Neural progenitor cell (in vitro differentiated cells): ENCODE data around the gene PRR23E. TPM values are rescaled to one million over a fixed set of nuclear protein-coding genes. Genes with fewer than 3 reads are reported as not detected.

ENCODE experiments used
- DNase-seq: peaks from one replicate; pipeline ENCODE4 v3.0.0-alpha.2; 2016; ENCODE audit warnings: low spot score
- H2AFZ ChIP-seq: fragments of 200-600 bp; sonication (generic); replicated peaks from 2 replicates; pipeline ENCODE4 v1.6.1; 2016; ENCODE audit warnings: antibody characterized with exemption
- H3F3A ChIP-seq: fragments of 200-600 bp; sonication (generic); 2 replicates; pipeline ENCODE4 v1.6.1; 2016; ENCODE audit warnings: antibody characterized with exemption, low read depth
- H3K27ac ChIP-seq: fragments of 200-600 bp; sonication (generic); 2 replicates; pipeline ENCODE4 v1.5.1; 2016; ENCODE audit warnings: mild to moderate bottlenecking
- H3K27me3 ChIP-seq: fragments of 200-600 bp; sonication (generic); 2 replicates; pipeline ENCODE4 v1.6.1; 2016; ENCODE audit warnings: mild to moderate bottlenecking, moderate library complexity
- H3K36me3 ChIP-seq: fragments of 200-600 bp; sonication (generic); 2 replicates; pipeline ENCODE4 v1.5.1; 2016
- H3K4me1 ChIP-seq: fragments of 200-600 bp; sonication (generic); 2 replicates; pipeline ENCODE4 v1.6.1; 2016; ENCODE audit warnings: mixed run types
- H3K4me2 ChIP-seq: fragments of 200-600 bp; sonication (generic); 2 replicates; pipeline ENCODE4 v1.6.1; 2016
- H3K4me3 ChIP-seq: fragments of 200-600 bp; sonication (generic); 2 replicates; pipeline ENCODE4 v1.5.1; 2016
- H3K79me2 ChIP-seq: fragments of 200-600 bp; sonication (generic); 2 replicates; pipeline ENCODE4 v1.6.1; 2016; ENCODE audit warnings: low read depth
- H3K9ac ChIP-seq: fragments of 200-600 bp; sonication (generic); 2 replicates; pipeline ENCODE4 v1.6.1; 2016
- H3K9me3 ChIP-seq: fragments of 200-600 bp; sonication (generic); 2 replicates; pipeline ENCODE4 v1.5.1; 2016; ENCODE audit warnings: low read depth
- H4K20me1 ChIP-seq: fragments of 200-600 bp; sonication (generic); 2 replicates; pipeline ENCODE4 v1.6.1; 2016; ENCODE audit warnings: low read depth
- H3K27ac Mint-ChIP-seq: 3 replicates; pipeline ENCODE4 v1.8.0; 2021; ENCODE audit warnings: mixed read lengths
- H3K27me3 Mint-ChIP-seq: 2 replicates; pipeline ENCODE4 v1.8.0; 2022; ENCODE audit warnings: low read depth, mild to moderate bottlenecking, inconsistent platforms, moderate library complexity, mixed read lengths; ENCODE audit not compliant: insufficient read depth
- H3K36me3 Mint-ChIP-seq: 3 replicates; pipeline ENCODE4 v1.8.0; 2021; ENCODE audit warnings: mixed read lengths
- H3K4me1 Mint-ChIP-seq: 3 replicates; pipeline ENCODE4 v1.8.0; 2021; ENCODE audit warnings: mixed read lengths
- H3K4me3 Mint-ChIP-seq: 3 replicates; pipeline ENCODE4 v1.8.0; 2021; ENCODE audit warnings: mild to moderate bottlenecking, moderate library complexity, mixed read lengths
- H3K9me3 Mint-ChIP-seq: 3 replicates; pipeline ENCODE4 v1.8.0; 2020; ENCODE audit warnings: mixed read lengths
- EZH2 ChIP-seq: fragments of 200-600 bp; sonication (generic); IDR thresholded peaks from 2 replicates; pipeline ENCODE4 v1.6.1; 2017; ENCODE audit warnings: antibody characterized with exemption, mild to moderate bottlenecking, moderate library complexity
- EZH2phosphoT487 ChIP-seq: fragments of 200-600 bp; sonication (generic); IDR thresholded peaks from 2 replicates; pipeline ENCODE4 v1.6.1; 2017; ENCODE audit warnings: antibody characterized with exemption
- total RNA-seq: library from RNA; depleted of rRNA; stranded (reverse); fragments of >200 nt; gene quantifications from 2 replicates; pipeline ENCODE4 v1.2.3, GENCODE V29; 2015; ENCODE audit warnings: low replicate concordance
- TF ChIP-seq, protein P1 (sequence below): fragments of 200-600 bp; sonication (generic); IDR thresholded peaks from 2 replicates; pipeline ENCODE4 v1.5.1; 2017; ENCODE audit warnings: antibody characterized with exemption, mild to moderate bottlenecking

Gene PRR23E
- total RNA-seq, 1 donor from 2014 or later = not detected

DNA sequence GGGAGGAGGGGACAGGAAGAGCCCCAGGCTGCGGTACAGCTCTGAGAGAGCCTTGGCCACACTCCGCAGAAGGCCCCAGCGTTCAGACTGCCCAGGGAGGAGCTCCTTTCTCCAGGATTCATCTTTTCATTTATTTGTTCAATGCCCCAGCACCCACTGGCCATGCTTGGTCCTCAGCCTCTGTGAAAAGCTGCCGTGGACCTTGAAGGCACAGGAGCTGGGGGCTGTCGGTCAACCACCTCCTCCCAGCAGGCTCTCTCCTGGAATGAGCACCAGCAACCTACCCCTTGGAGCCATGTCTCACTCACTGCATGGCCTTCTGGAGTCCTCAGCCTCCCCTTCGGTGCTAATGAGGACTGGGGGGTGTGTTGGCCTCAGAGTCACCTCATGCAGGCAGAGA is 21.6 kb upstream of the PRR23E start:
- Mint-ChIP-seq H3K9me3 (peaks cover 2% of the 10 kb centered on the region), H3K27ac (no peak overlapping the region), H3K4me1 (peaks cover 34% of the 10 kb centered on the region), H3K4me3 (no peak overlapping the region), H3K36me3 (no peaks in the 10 kb centered on the region), H3K27me3 (peaks cover 13% of the 10 kb centered on the region)
- H3K9ac ChIP-seq = no peak overlapping the region
- H3K36me3 ChIP-seq = no peaks in the 10 kb centered on the region
- no peaks in the 10 kb centered on the region for H3K4me1 ChIP-seq
- H3K4me2 ChIP-seq = no peak overlapping the region
- no peaks in the 10 kb centered on the region for H3F3A ChIP-seq
- H3K9me3 ChIP-seq = no peaks in the 10 kb centered on the region
- H2AFZ ChIP-seq = no peak overlapping the region
- H4K20me1 ChIP-seq = no peaks in the 10 kb centered on the region
- no peak for DNase-seq
- H3K79me2 ChIP-seq = no peaks in the 10 kb centered on the region
- no peaks in the 10 kb centered on the region for H3K27me3 ChIP-seq
- no peak overlapping the region for H3K27ac ChIP-seq
- TF ChIP-seq EZH2phosphoT487 (no peak), EZH2 (no peak)
- TF ChIP-seq, protein P1, sequence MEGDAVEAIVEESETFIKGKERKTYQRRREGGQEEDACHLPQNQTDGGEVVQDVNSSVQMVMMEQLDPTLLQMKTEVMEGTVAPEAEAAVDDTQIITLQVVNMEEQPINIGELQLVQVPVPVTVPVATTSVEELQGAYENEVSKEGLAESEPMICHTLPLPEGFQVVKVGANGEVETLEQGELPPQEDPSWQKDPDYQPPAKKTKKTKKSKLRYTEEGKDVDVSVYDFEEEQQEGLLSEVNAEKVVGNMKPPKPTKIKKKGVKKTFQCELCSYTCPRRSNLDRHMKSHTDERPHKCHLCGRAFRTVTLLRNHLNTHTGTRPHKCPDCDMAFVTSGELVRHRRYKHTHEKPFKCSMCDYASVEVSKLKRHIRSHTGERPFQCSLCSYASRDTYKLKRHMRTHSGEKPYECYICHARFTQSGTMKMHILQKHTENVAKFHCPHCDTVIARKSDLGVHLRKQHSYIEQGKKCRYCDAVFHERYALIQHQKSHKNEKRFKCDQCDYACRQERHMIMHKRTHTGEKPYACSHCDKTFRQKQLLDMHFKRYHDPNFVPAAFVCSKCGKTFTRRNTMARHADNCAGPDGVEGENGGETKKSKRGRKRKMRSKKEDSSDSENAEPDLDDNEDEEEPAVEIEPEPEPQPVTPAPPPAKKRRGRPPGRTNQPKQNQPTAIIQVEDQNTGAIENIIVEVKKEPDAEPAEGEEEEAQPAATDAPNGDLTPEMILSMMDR = no peak
- no peak overlapping the region for H3K4me3 ChIP-seq

DNA sequence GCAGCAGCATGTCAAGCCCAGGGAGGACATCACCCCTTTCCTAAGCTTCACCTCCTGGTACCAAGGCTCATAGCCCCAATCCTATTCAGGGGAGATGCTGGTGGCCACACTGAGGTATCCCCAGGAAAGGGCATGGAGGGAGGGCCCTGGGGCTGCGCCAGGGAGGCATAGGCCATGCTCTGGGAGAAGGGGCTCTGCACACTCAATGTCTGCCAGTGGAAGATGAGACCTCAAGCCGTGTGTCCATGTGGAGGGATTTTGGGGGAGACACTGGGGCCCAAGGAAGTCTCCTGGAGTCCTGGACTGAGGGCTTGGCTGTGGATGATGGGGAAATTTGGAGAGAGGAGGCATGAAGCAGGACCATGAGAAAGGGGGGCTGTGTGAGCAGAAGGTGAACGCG is 21.2 kb upstream of the PRR23E start:
- TF ChIP-seq EZH2 = no peak
- TF ChIP-seq, protein P1 = no peak
- no peak for TF ChIP-seq EZH2phosphoT487
- no peak overlapping the region for H3K27ac Mint-ChIP-seq
- H3K36me3 Mint-ChIP-seq = no peaks in the 10 kb centered on the region
- Histone ChIP-seq H3K9me3 (no peaks in the 10 kb centered on the region), H3K4me3 (no peak overlapping the region), H3K27ac (no peak overlapping the region), H2AFZ (no peak overlapping the region), H3K27me3 (no peaks in the 10 kb centered on the region), H3K4me2 (no peak overlapping the region), H3K4me1 (no peaks in the 10 kb centered on the region), H3K79me2 (no peaks in the 10 kb centered on the region), H3F3A (no peaks in the 10 kb centered on the region), H3K9ac (no peak overlapping the region), H4K20me1 (no peaks in the 10 kb centered on the region), H3K36me3 (no peaks in the 10 kb centered on the region)
- H3K27me3 Mint-ChIP-seq = peaks cover 13% of the 10 kb centered on the region
- peak overlapping the region; percentile 36 for H3K4me3 Mint-ChIP-seq
- DNase-seq = no peak
- peaks cover 34% of the 10 kb centered on the region for H3K4me1 Mint-ChIP-seq
- peaks cover 6% of the 10 kb centered on the region for H3K9me3 Mint-ChIP-seq

DNA sequence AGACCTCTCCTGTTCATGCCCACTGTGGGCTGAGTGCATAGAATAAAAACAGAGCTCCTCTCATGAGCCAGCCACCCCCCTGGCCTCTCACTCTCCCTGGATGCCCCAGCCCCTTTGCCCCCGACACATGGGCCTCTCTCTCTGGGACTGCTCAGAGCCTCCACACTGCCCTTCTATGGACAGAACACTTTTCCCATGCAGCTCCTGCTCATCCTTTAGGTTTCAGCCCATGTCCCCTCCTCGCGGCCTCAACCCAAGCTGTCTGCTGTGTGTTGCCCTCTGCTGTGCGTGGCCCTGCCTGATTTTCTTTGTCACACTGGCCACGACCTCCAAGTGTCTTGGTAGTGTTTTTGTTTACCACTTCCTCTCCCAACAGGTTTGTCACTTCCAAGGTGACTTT is 20.7 kb upstream of the PRR23E start:
- Mint-ChIP-seq H3K27ac (peak overlapping the region; percentile 61), H3K4me3 (no peak overlapping the region), H3K27me3 (peaks cover 13% of the 10 kb centered on the region), H3K4me1 (peaks cover 34% of the 10 kb centered on the region), H3K9me3 (peaks cover 6% of the 10 kb centered on the region), H3K36me3 (no peaks in the 10 kb centered on the region)
- Histone ChIP-seq H2AFZ (no peak overlapping the region), H3K4me3 (no peak overlapping the region), H3K9me3 (no peaks in the 10 kb centered on the region), H3K79me2 (no peaks in the 10 kb centered on the region), H3K36me3 (no peaks in the 10 kb centered on the region), H3K27me3 (no peaks in the 10 kb centered on the region), H4K20me1 (no peaks in the 10 kb centered on the region), H3F3A (no peaks in the 10 kb centered on the region), H3K9ac (no peak overlapping the region), H3K27ac (no peak overlapping the region), H3K4me2 (no peak overlapping the region), H3K4me1 (no peaks in the 10 kb centered on the region)
- no peak for DNase-seq
- TF ChIP-seq, protein P1 = no peak
- TF ChIP-seq EZH2 (no peak), EZH2phosphoT487 (no peak)
